ENCODE measurements around the gene INF2.

Gene INF2

DNA sequence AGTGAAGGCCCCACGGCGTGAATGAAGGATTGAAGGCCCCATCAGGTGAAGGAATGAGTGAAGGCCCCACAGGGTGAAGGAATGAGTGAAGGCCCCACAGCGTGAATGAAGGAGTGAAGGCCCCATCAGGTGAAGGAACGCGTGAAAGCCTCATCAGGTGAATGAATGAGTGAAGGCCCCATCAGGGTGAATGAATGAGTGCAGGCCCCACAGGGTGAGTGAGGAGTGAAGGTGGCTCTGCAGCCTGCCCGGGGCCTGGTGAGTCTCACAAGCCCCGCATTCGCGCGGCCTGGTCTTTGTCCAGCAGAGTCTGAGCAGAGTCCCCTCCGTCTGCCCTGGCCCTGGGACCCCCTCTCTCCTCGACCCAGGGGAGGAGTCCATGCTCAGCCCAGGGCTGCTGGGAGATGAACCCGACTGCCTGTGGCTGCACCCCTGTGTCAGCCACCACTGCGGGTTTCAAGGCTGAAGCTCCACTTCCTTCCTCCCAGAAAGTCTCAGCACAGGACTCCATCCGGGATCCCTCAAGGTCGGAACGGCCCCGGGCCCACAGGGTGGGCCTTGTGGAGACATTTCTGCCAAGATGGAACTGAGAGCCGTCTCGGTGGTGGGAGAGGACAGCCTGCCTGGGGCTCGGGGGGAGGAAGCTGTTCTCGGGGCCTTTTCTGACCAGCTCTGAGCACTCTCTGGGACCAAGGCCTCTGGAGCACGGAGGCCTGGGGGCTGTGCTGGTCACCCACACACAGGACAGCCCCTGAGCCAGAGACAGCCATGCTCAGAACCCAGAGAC, 47.5 kb upstream of the INF2 start:
- TF ChIP-seq POLR2AphosphoS5 (IDR thresholded peaks at IDR 0.05; ENCODE audit: low read depth) (no peak), GABPA (IDR thresholded peaks at IDR 0.05; ENCODE audit: low read depth) (no peak), SPI1 (IDR thresholded peaks at IDR 0.05; ENCODE audit: borderline replicate concordance, low read depth) (peak; percentile 20; the same call in 1 of the 2 replicates)
- TF ChIP-seq, protein P1, sequence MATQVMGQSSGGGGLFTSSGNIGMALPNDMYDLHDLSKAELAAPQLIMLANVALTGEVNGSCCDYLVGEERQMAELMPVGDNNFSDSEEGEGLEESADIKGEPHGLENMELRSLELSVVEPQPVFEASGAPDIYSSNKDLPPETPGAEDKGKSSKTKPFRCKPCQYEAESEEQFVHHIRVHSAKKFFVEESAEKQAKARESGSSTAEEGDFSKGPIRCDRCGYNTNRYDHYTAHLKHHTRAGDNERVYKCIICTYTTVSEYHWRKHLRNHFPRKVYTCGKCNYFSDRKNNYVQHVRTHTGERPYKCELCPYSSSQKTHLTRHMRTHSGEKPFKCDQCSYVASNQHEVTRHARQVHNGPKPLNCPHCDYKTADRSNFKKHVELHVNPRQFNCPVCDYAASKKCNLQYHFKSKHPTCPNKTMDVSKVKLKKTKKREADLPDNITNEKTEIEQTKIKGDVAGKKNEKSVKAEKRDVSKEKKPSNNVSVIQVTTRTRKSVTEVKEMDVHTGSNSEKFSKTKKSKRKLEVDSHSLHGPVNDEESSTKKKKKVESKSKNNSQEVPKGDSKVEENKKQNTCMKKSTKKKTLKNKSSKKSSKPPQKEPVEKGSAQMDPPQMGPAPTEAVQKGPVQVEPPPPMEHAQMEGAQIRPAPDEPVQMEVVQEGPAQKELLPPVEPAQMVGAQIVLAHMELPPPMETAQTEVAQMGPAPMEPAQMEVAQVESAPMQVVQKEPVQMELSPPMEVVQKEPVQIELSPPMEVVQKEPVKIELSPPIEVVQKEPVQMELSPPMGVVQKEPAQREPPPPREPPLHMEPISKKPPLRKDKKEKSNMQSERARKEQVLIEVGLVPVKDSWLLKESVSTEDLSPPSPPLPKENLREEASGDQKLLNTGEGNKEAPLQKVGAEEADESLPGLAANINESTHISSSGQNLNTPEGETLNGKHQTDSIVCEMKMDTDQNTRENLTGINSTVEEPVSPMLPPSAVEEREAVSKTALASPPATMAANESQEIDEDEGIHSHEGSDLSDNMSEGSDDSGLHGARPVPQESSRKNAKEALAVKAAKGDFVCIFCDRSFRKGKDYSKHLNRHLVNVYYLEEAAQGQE (IDR thresholded peaks at IDR 0.05; ENCODE audit: insufficient replicate concordance, low read depth): no peak
- TF ChIP-seq, protein P2, sequence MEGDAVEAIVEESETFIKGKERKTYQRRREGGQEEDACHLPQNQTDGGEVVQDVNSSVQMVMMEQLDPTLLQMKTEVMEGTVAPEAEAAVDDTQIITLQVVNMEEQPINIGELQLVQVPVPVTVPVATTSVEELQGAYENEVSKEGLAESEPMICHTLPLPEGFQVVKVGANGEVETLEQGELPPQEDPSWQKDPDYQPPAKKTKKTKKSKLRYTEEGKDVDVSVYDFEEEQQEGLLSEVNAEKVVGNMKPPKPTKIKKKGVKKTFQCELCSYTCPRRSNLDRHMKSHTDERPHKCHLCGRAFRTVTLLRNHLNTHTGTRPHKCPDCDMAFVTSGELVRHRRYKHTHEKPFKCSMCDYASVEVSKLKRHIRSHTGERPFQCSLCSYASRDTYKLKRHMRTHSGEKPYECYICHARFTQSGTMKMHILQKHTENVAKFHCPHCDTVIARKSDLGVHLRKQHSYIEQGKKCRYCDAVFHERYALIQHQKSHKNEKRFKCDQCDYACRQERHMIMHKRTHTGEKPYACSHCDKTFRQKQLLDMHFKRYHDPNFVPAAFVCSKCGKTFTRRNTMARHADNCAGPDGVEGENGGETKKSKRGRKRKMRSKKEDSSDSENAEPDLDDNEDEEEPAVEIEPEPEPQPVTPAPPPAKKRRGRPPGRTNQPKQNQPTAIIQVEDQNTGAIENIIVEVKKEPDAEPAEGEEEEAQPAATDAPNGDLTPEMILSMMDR (IDR thresholded peaks at IDR 0.05; ENCODE audit: insufficient read depth, low read length): no peak
- no peak for DNase-seq (ENCODE audit: low read depth in 1 of 2, low spot score in 1 of 2)
- H3K4me3 ChIP-seq (replicated peaks; ENCODE audit: insufficient read depth, low read length): no peak overlapping the region
- H3K27ac ChIP-seq (replicated peaks): no peak overlapping the region
- H3K27me3 ChIP-seq (ENCODE audit: insufficient read depth, poor library complexity, severe bottlenecking): peaks cover 3% of the 10 kb centered on the region

DNA sequence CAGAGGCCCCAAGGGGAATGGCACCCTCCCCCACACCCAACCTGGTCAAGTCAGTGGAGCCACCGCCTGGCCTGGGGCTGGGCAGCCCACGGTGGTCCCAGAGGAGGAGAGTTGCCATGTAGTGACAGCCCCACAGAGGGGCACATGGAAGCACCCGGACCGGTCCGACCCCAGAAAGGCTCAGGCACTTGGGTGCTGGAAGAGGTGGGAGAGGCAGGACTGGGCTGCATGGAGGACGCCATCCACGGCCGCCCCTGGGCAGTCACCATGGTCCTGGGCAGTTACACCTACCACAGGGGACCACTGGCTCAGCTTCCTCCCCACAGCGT, 46.9 kb upstream of the INF2 start:
- no peak for DNase-seq (ENCODE audit: low read depth in 1 of 2, low spot score in 1 of 2)
- no peak overlapping the region for H3K4me3 ChIP-seq (replicated peaks; ENCODE audit: insufficient read depth, low read length)
- H3K27ac ChIP-seq (replicated peaks): no peak overlapping the region
- TF ChIP-seq GABPA (IDR thresholded peaks at IDR 0.05; ENCODE audit: low read depth) (no peak), POLR2AphosphoS5 (IDR thresholded peaks at IDR 0.05; ENCODE audit: low read depth) (no peak), SPI1 (IDR thresholded peaks at IDR 0.05; ENCODE audit: borderline replicate concordance, low read depth) (no peak)
- TF ChIP-seq, protein P1 (IDR thresholded peaks at IDR 0.05; ENCODE audit: insufficient replicate concordance, low read depth): no peak
- TF ChIP-seq, protein P2 (IDR thresholded peaks at IDR 0.05; ENCODE audit: insufficient read depth, low read length): no peak
- peaks cover 3% of the 10 kb centered on the region for H3K27me3 ChIP-seq (ENCODE audit: insufficient read depth, poor library complexity, severe bottlenecking)

DNA sequence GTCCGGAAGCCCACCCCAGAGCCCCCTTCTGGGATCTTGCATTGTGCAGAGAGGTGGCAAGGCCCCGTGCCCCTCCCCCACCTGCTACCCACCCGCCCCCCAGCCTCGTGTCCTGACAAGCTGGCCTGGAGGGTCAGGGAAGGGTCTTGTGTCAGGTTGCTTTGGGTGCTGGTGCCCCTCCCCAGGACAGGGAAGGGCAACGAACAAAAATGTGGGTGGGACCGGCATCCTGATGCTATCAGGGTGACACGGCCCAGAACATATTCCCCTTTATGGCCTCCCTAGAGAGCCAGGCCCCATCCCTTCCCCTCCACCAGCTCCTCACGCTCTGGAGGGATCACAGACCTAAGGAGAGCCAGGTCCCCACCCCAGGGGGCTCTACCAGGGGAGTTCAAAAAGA, 46.1 kb upstream of the INF2 start:
- H3K27ac ChIP-seq (replicated peaks): no peak overlapping the region
- no peak overlapping the region for H3K4me3 ChIP-seq (replicated peaks; ENCODE audit: insufficient read depth, low read length)
- TF ChIP-seq POLR2AphosphoS5 (IDR thresholded peaks at IDR 0.05; ENCODE audit: low read depth) (no peak), SPI1 (IDR thresholded peaks at IDR 0.05; ENCODE audit: borderline replicate concordance, low read depth) (no peak), GABPA (IDR thresholded peaks at IDR 0.05; ENCODE audit: low read depth) (no peak)
- TF ChIP-seq, protein P2 (IDR thresholded peaks at IDR 0.05; ENCODE audit: insufficient read depth, low read length): no peak
- TF ChIP-seq, protein P1 (IDR thresholded peaks at IDR 0.05; ENCODE audit: insufficient replicate concordance, low read depth): no peak
- DNase-seq (ENCODE audit: low read depth in 1 of 2, low spot score in 1 of 2): no peak
- H3K27me3 ChIP-seq (ENCODE audit: insufficient read depth, poor library complexity, severe bottlenecking): peaks cover under 1% of the 10 kb centered on the region
